GM12878 (cell line): Measurements from ENCODE around the gene DAAM1. TPM values are rescaled to one million over a fixed set of nuclear protein-coding genes. Genes with fewer than 3 reads are reported as not detected.

Source experiments
- ATAC-seq: fragments of 200-7000 bp; cut with Tn5 transposase; 3 replicates; pipeline ENCODE4 v1.9.1; 2020; ENCODE audit warnings: mild to moderate bottlenecking, moderate library complexity
- BruUV-seq: library from RNA; stranded (reverse); fragments of 400-500 nt; replicated peaks from 2 replicates; lab custom pipeline; 2021; lab: Mats Ljungman, UMichigan
- CTCF ChIA-PET: fragments of 300-600 bp; sonication (Branson Sonifier 250); formaldehyde crosslinking; extraction: SDS; loops from one replicate; lab custom pipeline; 2021; ENCODE audit warnings: inconsistent platforms; lab: Yijun Ruan, JAX
- POLR2A ChIA-PET: fragments of 350-600 bp; formaldehyde crosslinking; extraction: SDS; loops from one replicate; lab custom pipeline; 2021; ENCODE audit warnings: inconsistent platforms; lab: Charles Lee
- RAD21 ChIA-PET: fragments of 300-600 bp; sonication (Branson Sonifier 250); formaldehyde crosslinking; loops from one replicate; lab custom pipeline; 2023; ENCODE audit warnings: antibody characterized with exemption; ENCODE audit not compliant: unreplicated experiment; lab: Charles Lee
- SMC1A ChIA-PET: fragments of 300-600 bp; sonication (Branson Sonifier 250); formaldehyde crosslinking; loops from one replicate; lab custom pipeline; 2023; ENCODE audit not compliant: unreplicated experiment, uncharacterized antibody; lab: Charles Lee
- DNase-seq: peaks from one replicate; pipeline ENCODE4 v3.0.0-alpha.2; 2011; ENCODE audit warnings: low read depth, low spot score
- FAIRE-seq: peaks from 3 replicates; lab custom pipeline; 2011; peaks lifted over from hg19 to GRCh38; lab: Jason Lieb, UNC
- H2AFZ ChIP-seq: 2 replicates; pipeline ENCODE4 v1.6.0; 2011; ENCODE audit warnings: low read depth, low read length, control low read depth; ENCODE audit not compliant: control insufficient read depth
- H3K27ac ChIP-seq: 2 replicates; pipeline ENCODE4 v1.5.1; 2011; ENCODE audit warnings: control low read depth; ENCODE audit not compliant: control insufficient read depth, insufficient read depth
- H3K27me3 ChIP-seq, 2 experiments: replicated peaks in 1 of 2; 2 replicates each; pipeline versions ENCODE4 v1.6.0 to v1.6.1; 2011; ENCODE audit warnings: low read length in 1 of 2; ENCODE audit not compliant: control insufficient read depth in 2 of 2, insufficient read depth in 2 of 2
- H3K36me3 ChIP-seq, 2 experiments: 2 replicates each; pipeline ENCODE4 v1.5.1; 2011; ENCODE audit warnings: low read length in 1 of 2; ENCODE audit not compliant: control insufficient read depth in 2 of 2, insufficient read depth in 2 of 2
- H3K4me1 ChIP-seq: 2 replicates; pipeline ENCODE4 v1.6.1; 2011; ENCODE audit warnings: mild to moderate bottlenecking, low read length, moderate library complexity, mixed read lengths; ENCODE audit not compliant: control insufficient read depth, insufficient read depth
- H3K4me2 ChIP-seq: 2 replicates; pipeline ENCODE4 v1.6.0; 2011; ENCODE audit warnings: control low read depth; ENCODE audit not compliant: control insufficient read depth, insufficient read depth
- H3K4me3 ChIP-seq: fragments of 200-600 bp; sonication (generic); 2 replicates; pipeline ENCODE4 v1.5.1; 2016
- H3K79me2 ChIP-seq: 2 replicates; pipeline ENCODE4 v1.6.0; 2011; ENCODE audit warnings: low read length; ENCODE audit not compliant: control insufficient read depth, insufficient read depth
- H3K9ac ChIP-seq: 2 replicates; pipeline ENCODE4 v1.8.0; 2011; ENCODE audit warnings: low read length, control low read depth, mixed read lengths; ENCODE audit not compliant: control insufficient read depth, insufficient read depth
- H3K9me3 ChIP-seq: replicated peaks from 3 replicates; pipeline ENCODE4 v1.5.1; 2011; ENCODE audit warnings: mild to moderate bottlenecking, low read length; ENCODE audit not compliant: control insufficient read depth, insufficient read depth
- H4K20me1 ChIP-seq: 2 replicates; pipeline ENCODE4 v1.6.0; 2011; ENCODE audit not compliant: control insufficient read depth, insufficient read depth
- BHLHE40 ChIP-seq, 2 experiments: fragments of 450-650 bp in 1 of 2; IDR thresholded peaks; 2 replicates each; pipeline ENCODE4 v1.6.1; 2011 to 2017; ENCODE audit warnings: low read depth in 2 of 2, borderline replicate concordance in 1 of 2, improper control_type of control experiment in 1 of 2, low read length in 1 of 2, mild to moderate bottlenecking in 1 of 2
- BMI1 ChIP-seq: fragments of 450-650 bp; IDR thresholded peaks from 2 replicates; pipeline ENCODE4 v1.6.1; 2016; ENCODE audit warnings: mild to moderate bottlenecking, moderate library complexity, borderline replicate concordance
- BRCA1 ChIP-seq: IDR thresholded peaks from 2 replicates; pipeline ENCODE4 v1.6.1; 2011; ENCODE audit warnings: low read depth, low read length, improper control_type of control experiment
- CREM ChIP-seq: IDR thresholded peaks from 2 replicates; pipeline ENCODE4 v1.6.1; 2014; ENCODE audit warnings: antibody characterized with exemption, low read depth
- E2F4 ChIP-seq: IDR thresholded peaks from 2 replicates; pipeline ENCODE4 v1.6.1; 2012; ENCODE audit warnings: low read depth, low read length, improper control_type of control experiment
- FOXM1 ChIP-seq: IDR thresholded peaks from 2 replicates; pipeline ENCODE4 v1.6.1; 2012; ENCODE audit warnings: low read depth, mild to moderate bottlenecking, inconsistent platforms, low read length, moderate library complexity
- IKZF1 ChIP-seq: fragments of 450-650 bp; conservative IDR thresholded peaks from 2 replicates; pipeline ENCODE4 v1.6.1; 2017; ENCODE audit warnings: antibody characterized with exemption, mild to moderate bottlenecking
- JUNB ChIP-seq: IDR thresholded peaks from 2 replicates; pipeline ENCODE4 v1.6.1; 2016; ENCODE audit warnings: antibody characterized with exemption, mild to moderate bottlenecking
- MEF2A ChIP-seq: IDR thresholded peaks from 2 replicates; pipeline ENCODE4 v1.6.1; 2011; ENCODE audit warnings: low read depth, mild to moderate bottlenecking, low read length, moderate library complexity; ENCODE audit not compliant: insufficient read depth
- MTA2 ChIP-seq: fragments of 450-650 bp; IDR thresholded peaks from 2 replicates; pipeline ENCODE4 v1.6.1; 2016; ENCODE audit warnings: low read depth, mild to moderate bottlenecking, moderate library complexity
- NRF1 ChIP-seq: conservative IDR thresholded peaks from 2 replicates; pipeline ENCODE4 v1.6.1; 2011; ENCODE audit warnings: mild to moderate bottlenecking, low read depth, low read length, improper control_type of control experiment
- POLR2AphosphoS5 ChIP-seq: IDR thresholded peaks from 2 replicates; pipeline ENCODE4 v1.6.1; 2011; ENCODE audit warnings: mild to moderate bottlenecking, low read length, inconsistent platforms
- RB1 ChIP-seq: fragments of 450-650 bp; formaldehyde crosslinking; IDR thresholded peaks from 2 replicates; pipeline ENCODE4 v1.6.1; 2017; ENCODE audit warnings: mild to moderate bottlenecking, borderline replicate concordance
- TARDBP ChIP-seq: IDR thresholded peaks from 2 replicates; pipeline ENCODE4 v1.6.1; 2016; ENCODE audit warnings: borderline replicate concordance
- WGBS: methylation state at CpG from one replicate; pipeline ENCODE4 v1.1.6; 2016; ENCODE audit warnings: low lambda C conversion rate; ENCODE audit not compliant: insufficient replicate concordance, insufficient coverage; ENCODE audit errors: missing lambda C conversion rate; 5-methylcytosine and 5-hydroxymethylcytosine counted together
- in situ Hi-C: fragments of 300-500 bp; cut with MboI; formaldehyde crosslinking; loops from 9 replicates; pipeline ENCODE4 v1.14.3; 2018; ENCODE audit warnings: mixed read lengths
- intact Hi-C: fragments of 100-400 bp; cut with micrococcal nuclease; formaldehyde crosslinking; loops from one replicate; pipeline ENCODE4 v1.14.2; 2022; ENCODE audit not compliant: unreplicated experiment
- polyA plus RNA-seq, 11 experiments: library from polyadenylated mRNA; depleted of rRNA in 4 of 11; unstranded in 6 of 11; stranded (reverse) in 5 of 11; fragments of >200 nt; fragmentation: Nextera tagmentation in 4 of 11; fragmentation: Illumina TruSeq in 1 of 11; extraction: Ambion mirVana in 4 of 11; extraction: Trizol in 1 of 11; gene quantifications; 1 replicate in 1 of 11; 2 replicates in 10 of 11; pipeline versions ENCODE4 v1.2.1 to v1.2.3, GENCODE V29; 2011 to 2016; ENCODE audit warnings: inconsistent platforms in 2 of 11, missing spikeins in 2 of 11, low read depth in 1 of 11
- total RNA-seq, 4 experiments: library from RNA; depleted of rRNA in 3 of 4; stranded (reverse); fragments of >200 nt in 3 of 4; fragmentation: Illumina TruSeq in 1 of 4; extraction: Trizol in 1 of 4; gene quantifications; 2 replicates each; pipeline versions ENCODE4 v1.2.1 to v1.2.3, GENCODE V29; 2013 to 2021
- TF ChIP-seq, protein P1 (sequence below): IDR thresholded peaks from 2 replicates; pipeline ENCODE4 v1.6.1; 2012; ENCODE audit warnings: low read depth, low read length, improper control_type of control experiment

DAAM1 gene
- total and polyA plus RNA-seq, 10 of the 15 experiments (the other 5 are each of a cell fraction or from before 2014, with no cell fraction given): 13.8 to 32.4 (median 24.2) TPM

GRCh38 chr14:59346796-59347510, 158.5 kb downstream of the DAAM1 start:
- Histone ChIP-seq H3K4me1 (no peaks in the 10 kb centered on the region), H3K4me3 (no peak overlapping the region)
- FAIRE-seq (no peak), ATAC-seq (no peak)
- TF ChIP-seq POLR2AphosphoS5: no peak
- TF ChIP-seq, all 136 proteins: peak for 0
- in situ Hi-C loops: no loop called here
- H3K27ac ChIP-seq: no peak overlapping the region
- ChIA-PET POLR2A (interaction anchor here (1.0 kb wide), 1 partner anchor 10 kb away, joined by 3 read pairs; no protein-coding TSS in a partner anchor), RAD21 (no interaction called here), SMC1A (interaction anchor here (0.7 to 0.8 kb wide), 3 partner anchors 27 to 217 kb away, joined by 3 to 4 read pairs (median 3); no protein-coding TSS in a partner anchor), CTCF (interaction anchor here (1.2 kb wide), 2 partner anchors 17 to 82 kb away, joined by 4 read pairs; no protein-coding TSS in a partner anchor)
- H4K20me1 ChIP-seq: no peaks in the 10 kb centered on the region
- no peaks in the 10 kb centered on the region for H3K9me3 ChIP-seq
- DNase-seq: no peak
- no peak overlapping the region for H2AFZ ChIP-seq
- no peaks in the 10 kb centered on the region for H3K79me2 ChIP-seq
- H3K27me3 ChIP-seq: no peaks in the 10 kb centered on the region
- WGBS: 58% methylated on average over 5 of the region's 5 CpGs
- BruUV-seq: no TSS peak
- H3K4me2 ChIP-seq: no peak overlapping the region
- peaks cover 2 to 9% of the 10 kb centered on the region in 2 experiments; a peak in 2 of 4 replicates for H3K36me3 ChIP-seq
- no peak overlapping the region for H3K9ac ChIP-seq
- intact Hi-C loops: loop anchor here (5.0 kb wide), 1 partner anchor 1145 kb away; the partner anchor contains the start of gene ACTR10

DNA sequence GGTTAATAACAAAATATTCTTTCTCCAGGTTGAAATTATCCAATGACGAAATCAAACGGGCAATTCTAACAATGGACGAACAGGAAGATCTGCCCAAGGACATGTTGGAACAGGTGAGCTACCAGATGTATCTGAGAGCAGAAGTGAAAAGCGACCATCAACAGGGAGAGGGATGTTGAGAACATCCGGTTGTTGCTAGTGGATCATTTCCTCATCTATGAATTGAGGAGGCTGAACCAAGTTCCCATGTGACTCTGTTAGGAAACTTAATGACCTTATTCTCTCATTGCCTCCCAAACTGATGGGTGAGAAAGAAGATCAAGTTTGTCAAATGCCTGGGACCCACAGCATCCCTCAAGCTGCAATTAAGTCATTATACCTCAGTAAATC, 159.0 kb downstream of the DAAM1 start:
- 97% methylated on average over 5 of the region's 5 CpGs for WGBS
- no peak overlapping the region for H3K4me2 ChIP-seq
- TF ChIP-seq E2F4 (no peak), RB1 (no peak), MTA2 (no peak), BRCA1 (no peak), TARDBP (no peak), FOXM1 (no peak), BMI1 (no peak), IKZF1 (no peak), NRF1 (no peak), CREM (no peak), JUNB (no peak), MEF2A (no peak), BHLHE40 (IDR thresholded peaks at IDR 0.05; ENCODE audit: borderline replicate concordance in 1 of 2, low read depth in 2 of 2, low read length in 1 of 2) (no peak)
- TF ChIP-seq, protein P1, sequence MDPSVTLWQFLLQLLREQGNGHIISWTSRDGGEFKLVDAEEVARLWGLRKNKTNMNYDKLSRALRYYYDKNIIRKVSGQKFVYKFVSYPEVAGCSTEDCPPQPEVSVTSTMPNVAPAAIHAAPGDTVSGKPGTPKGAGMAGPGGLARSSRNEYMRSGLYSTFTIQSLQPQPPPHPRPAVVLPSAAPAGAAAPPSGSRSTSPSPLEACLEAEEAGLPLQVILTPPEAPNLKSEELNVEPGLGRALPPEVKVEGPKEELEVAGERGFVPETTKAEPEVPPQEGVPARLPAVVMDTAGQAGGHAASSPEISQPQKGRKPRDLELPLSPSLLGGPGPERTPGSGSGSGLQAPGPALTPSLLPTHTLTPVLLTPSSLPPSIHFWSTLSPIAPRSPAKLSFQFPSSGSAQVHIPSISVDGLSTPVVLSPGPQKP: no peak

More for the DNA sequence above, 159.0 kb downstream of the DAAM1 start:
- CTCF ChIA-PET: interaction anchor here (1.2 kb wide), 2 partner anchors 18 to 82 kb away, joined by 4 read pairs; no protein-coding TSS in a partner anchor
- Histone ChIP-seq H3K27ac (no peak overlapping the region), H3K4me1 (no peaks in the 10 kb centered on the region), H3K4me3 (no peak overlapping the region), H3K9ac (no peak overlapping the region), H3K9me3 (no peaks in the 10 kb centered on the region), H3K36me3 (peaks cover 2 to 9% of the 10 kb centered on the region in 2 experiments; a peak in 2 of 4 replicates), H3K27me3 (no peaks in the 10 kb centered on the region), H2AFZ (no peak overlapping the region), H4K20me1 (no peaks in the 10 kb centered on the region), H3K79me2 (no peaks in the 10 kb centered on the region)
- intact Hi-C loops (loop anchor here (5.0 kb wide), 1 partner anchor 1145 kb away; the partner anchor contains the start of gene ACTR10), in situ Hi-C loops (no loop called here)
- no peak for FAIRE-seq
- DNase-seq: no peak
- SMC1A ChIA-PET: interaction anchor here (0.7 to 0.8 kb wide), 3 partner anchors 28 to 217 kb away, joined by 3 to 4 read pairs (median 3); no protein-coding TSS in a partner anchor
- POLR2A ChIA-PET: interaction anchor here (1.0 kb wide), 1 partner anchor 10 kb away, joined by 3 read pairs; no protein-coding TSS in a partner anchor
- no TSS peak for BruUV-seq
- RAD21 ChIA-PET: no interaction called here
- ATAC-seq: no peak
